Hepatocyte (in vitro differentiated cells): ENCODE measurements around the gene PLXNB3. TPM values are rescaled to one million over a fixed set of nuclear protein-coding genes. Genes with fewer than 3 reads are reported as not detected.
"Not testable (repeated sequence)": the region's sequence is repeated elsewhere in the genome, so short reads cannot be mapped to it uniquely, and the experiment has no call there.

Experiments
- DNase-seq: peaks from one replicate; pipeline ENCODE4 v3.0.0-alpha.2; 2016; ENCODE audit warnings: low spot score
- H2AFZ ChIP-seq: fragments of 200-600 bp; sonication (generic); 2 replicates; pipeline ENCODE4 v1.6.0; 2016; ENCODE audit warnings: antibody characterized with exemption, mild to moderate bottlenecking
- H3K27ac ChIP-seq: fragments of 200-600 bp; sonication (generic); 2 replicates; pipeline ENCODE4 v1.5.1; 2016; ENCODE audit warnings: mild to moderate bottlenecking
- H3K27me3 ChIP-seq: fragments of 200-600 bp; sonication (generic); 2 replicates; pipeline ENCODE4 v1.6.1; 2016
- H3K36me3 ChIP-seq: fragments of 200-600 bp; sonication (generic); replicated peaks from 2 replicates; pipeline ENCODE4 v1.5.1; 2016; ENCODE audit warnings: low read depth; ENCODE audit not compliant: insufficient read depth
- H3K4me1 ChIP-seq: fragments of 200-600 bp; sonication (generic); 2 replicates; pipeline ENCODE4 v1.5.1; 2016; ENCODE audit warnings: mild to moderate bottlenecking, moderate library complexity; ENCODE audit not compliant: insufficient read depth
- H3K4me2 ChIP-seq: fragments of 200-600 bp; sonication (generic); 2 replicates; pipeline ENCODE4 v1.6.0; 2016
- H3K4me3 ChIP-seq: fragments of 200-600 bp; sonication (generic); 2 replicates; pipeline ENCODE4 v1.5.1; 2016; ENCODE audit warnings: mild to moderate bottlenecking
- H3K79me2 ChIP-seq: fragments of 200-600 bp; sonication (generic); 2 replicates; pipeline ENCODE4 v1.6.0; 2017; ENCODE audit warnings: mild to moderate bottlenecking
- H3K9me2 ChIP-seq: fragments of 200-600 bp; sonication (generic); replicated peaks from 2 replicates; pipeline ENCODE4 v1.6.0; 2017; ENCODE audit warnings: mild to moderate bottlenecking; ENCODE audit not compliant: insufficient read depth
- H3K9me3 ChIP-seq: fragments of 200-600 bp; sonication (generic); 2 replicates; pipeline ENCODE4 v1.5.1; 2016; ENCODE audit warnings: low read depth, mild to moderate bottlenecking
- H4K20me1 ChIP-seq: fragments of 200-600 bp; sonication (generic); 2 replicates; pipeline ENCODE4 v1.6.0; 2016; ENCODE audit warnings: mild to moderate bottlenecking; ENCODE audit not compliant: insufficient read depth, poor library complexity, severe bottlenecking
- CTCF ChIP-seq: fragments of 200-600 bp; sonication (generic); IDR thresholded peaks from 2 replicates; pipeline ENCODE4 v1.5.1; 2016; ENCODE audit warnings: antibody characterized with exemption, mild to moderate bottlenecking; ENCODE audit not compliant: poor library complexity
- EZH2 ChIP-seq: fragments of 200-600 bp; sonication (generic); IDR thresholded peaks from 2 replicates; pipeline ENCODE4 v1.6.1; 2016; ENCODE audit warnings: antibody characterized with exemption, mild to moderate bottlenecking, borderline replicate concordance
- EZH2phosphoT487 ChIP-seq: fragments of 200-600 bp; sonication (generic); IDR thresholded peaks from one replicate; pipeline ENCODE4 v1.6.1; 2018; ENCODE audit warnings: antibody characterized with exemption, mild to moderate bottlenecking, low read depth, moderate library complexity; ENCODE audit not compliant: unreplicated experiment, severe bottlenecking
- WGBS: methylation state at CpG from one replicate; pipeline ENCODE4 v1.1.6; 2016; ENCODE audit warnings: low lambda C conversion rate; ENCODE audit errors: missing lambda C conversion rate; 5-methylcytosine and 5-hydroxymethylcytosine counted together
- polyA plus RNA-seq: library from polyadenylated mRNA; unstranded; fragments of >200 nt; fragmentation: Nextera tagmentation; extraction: Ambion mirVana; gene quantifications from 2 replicates; pipeline ENCODE4 v1.2.1, GENCODE V29; 2016
- total RNA-seq: library from RNA; depleted of rRNA; stranded (reverse); fragments of >200 nt; gene quantifications from 2 replicates; pipeline ENCODE4 v1.2.3, GENCODE V29; 2014

The PLXNB3 gene
- total and polyA plus RNA-seq, 2 experiments from 2014 or later: 0.27 to 0.87 TPM

- H3K9me2 ChIP-seq: no peaks in the 10 kb centered on the region
- no peak overlapping the region for H3K4me3 ChIP-seq
- no peak overlapping the region for H3K4me2 ChIP-seq
- no peaks in the 10 kb centered on the region for H4K20me1 ChIP-seq
- H2AFZ ChIP-seq: no peak overlapping the region
- H3K4me1 ChIP-seq: no peaks in the 10 kb centered on the region
- no peak for DNase-seq
- no peak for TF ChIP-seq CTCF
- TF ChIP-seq EZH2phosphoT487: no peak
- no peak for TF ChIP-seq EZH2
- no peaks in the 10 kb centered on the region for H3K27me3 ChIP-seq
- WGBS: 95% methylated on average over 23 of the region's 27 CpGs
- H3K27ac ChIP-seq: no peak overlapping the region
- no peaks in the 10 kb centered on the region for H3K79me2 ChIP-seq
- no peaks in the 10 kb centered on the region for H3K36me3 ChIP-seq
- H3K9me3 ChIP-seq: no peaks in the 10 kb centered on the region
These were observed 25.9 kb upstream of the PLXNB3 start for GRCh38 chrX:153738056-153738605.

- no peak overlapping the region for H3K4me2 ChIP-seq
These were observed 24.1 kb upstream of the PLXNB3 start for GRCh38 chrX:153739754-153740486.

GRCh38 chrX:153740631-153741222 lies 23.3 kb upstream of the PLXNB3 start:
- 87% methylated on average over 16 of the region's 16 CpGs for WGBS
- Histone ChIP-seq H3K79me2 (no peaks in the 10 kb centered on the region), H3K36me3 (no peaks in the 10 kb centered on the region), H3K27ac (no peak overlapping the region), H3K4me2 (no peak overlapping the region), H3K4me3 (no peak overlapping the region), H3K9me3 (no peaks in the 10 kb centered on the region), H3K9me2 (no peaks in the 10 kb centered on the region), H3K4me1 (no peaks in the 10 kb centered on the region), H4K20me1 (no peaks in the 10 kb centered on the region), H3K27me3 (no peaks in the 10 kb centered on the region), H2AFZ (no peak overlapping the region)
- TF ChIP-seq EZH2phosphoT487 (no peak), EZH2 (no peak), CTCF (no peak)
- DNase-seq: no peak

More at GRCh38 chrX:153739754-153740486, 24.1 kb upstream of the PLXNB3 start:
- WGBS: 86% methylated on average over 29 of the region's 29 CpGs
- H4K20me1 ChIP-seq: no peaks in the 10 kb centered on the region
- no peak overlapping the region for H2AFZ ChIP-seq
- H3K27me3 ChIP-seq: no peaks in the 10 kb centered on the region
- TF ChIP-seq EZH2 (no peak), EZH2phosphoT487 (no peak)
- H3K4me1 ChIP-seq: no peaks in the 10 kb centered on the region
- no peaks in the 10 kb centered on the region for H3K9me2 ChIP-seq
- no peaks in the 10 kb centered on the region for H3K9me3 ChIP-seq
- H3K4me3 ChIP-seq: no peak overlapping the region
- no peak overlapping the region for H3K27ac ChIP-seq
- no peak for DNase-seq
- H3K36me3 ChIP-seq: no peaks in the 10 kb centered on the region
- no peaks in the 10 kb centered on the region for H3K79me2 ChIP-seq

GRCh38 chrX:153741446-153741845 lies 22.6 kb upstream of the PLXNB3 start:
- TF ChIP-seq EZH2 (no peak), CTCF (no peak), EZH2phosphoT487 (no peak)
- Histone ChIP-seq H3K36me3 (no peaks in the 10 kb centered on the region), H3K27me3 (no peaks in the 10 kb centered on the region), H4K20me1 (no peaks in the 10 kb centered on the region), H3K9me2 (no peaks in the 10 kb centered on the region), H3K27ac (no peak overlapping the region), H2AFZ (no peak overlapping the region), H3K79me2 (no peaks in the 10 kb centered on the region), H3K4me1 (no peaks in the 10 kb centered on the region), H3K9me3 (no peaks in the 10 kb centered on the region), H3K4me3 (no peak overlapping the region), H3K4me2 (no peak overlapping the region)
- no peak for DNase-seq
- WGBS: 86% methylated on average over 14 of the region's 14 CpGs

- not testable (repeated sequence) for H3K9me3 ChIP-seq, H3K9me2 ChIP-seq, H3K4me3 ChIP-seq, H3K36me3 ChIP-seq, H3K27ac ChIP-seq, H4K20me1 ChIP-seq, H3K4me2 ChIP-seq, H2AFZ ChIP-seq, H3K79me2 ChIP-seq, H3K27me3 ChIP-seq, H3K4me1 ChIP-seq, DNase-seq
- WGBS: 89% methylated on average over 14 of the region's 14 CpGs
These were observed 21.9 kb upstream of the PLXNB3 start for GRCh38 chrX:153742111-153742510.
